ENCODE results near the gene KLK1.

Gene KLK1

DNA sequence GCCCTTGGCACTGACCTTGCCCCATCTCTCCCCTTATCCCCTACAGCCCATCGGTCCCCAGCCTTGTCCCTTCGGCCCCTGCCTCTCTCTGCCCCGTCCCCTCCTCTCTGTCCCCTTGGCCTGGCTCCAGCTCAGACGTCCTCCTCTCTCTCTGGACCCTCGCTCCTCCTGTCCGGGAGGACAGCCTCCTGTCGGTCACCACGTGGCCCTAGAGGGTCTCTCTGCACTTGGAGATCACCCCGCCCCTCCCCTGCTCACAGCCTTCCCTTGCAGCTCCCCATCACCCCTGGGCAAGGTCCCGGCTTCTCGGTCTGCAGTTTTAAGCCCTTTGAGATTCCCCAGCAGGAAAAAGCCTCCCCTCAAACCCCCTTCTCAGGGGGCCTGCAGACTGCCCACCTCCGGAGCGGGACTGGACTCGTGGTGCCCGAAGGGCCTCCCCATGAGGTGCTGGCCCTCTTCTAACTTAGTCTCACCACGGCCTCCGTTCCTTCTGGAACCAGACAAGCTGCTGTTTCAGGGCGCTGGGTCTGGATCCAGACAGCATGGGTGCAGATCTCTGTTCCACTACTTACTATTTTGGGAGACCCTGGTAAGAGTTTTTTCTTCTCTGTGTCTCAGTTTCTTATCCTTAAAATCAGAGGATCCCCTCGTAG lies 13.1 kb upstream of the KLK1 start:
- no peak for DNase-seq (ENCODE audit: low read depth in 1 of 2, low spot score in 1 of 2)

DNA sequence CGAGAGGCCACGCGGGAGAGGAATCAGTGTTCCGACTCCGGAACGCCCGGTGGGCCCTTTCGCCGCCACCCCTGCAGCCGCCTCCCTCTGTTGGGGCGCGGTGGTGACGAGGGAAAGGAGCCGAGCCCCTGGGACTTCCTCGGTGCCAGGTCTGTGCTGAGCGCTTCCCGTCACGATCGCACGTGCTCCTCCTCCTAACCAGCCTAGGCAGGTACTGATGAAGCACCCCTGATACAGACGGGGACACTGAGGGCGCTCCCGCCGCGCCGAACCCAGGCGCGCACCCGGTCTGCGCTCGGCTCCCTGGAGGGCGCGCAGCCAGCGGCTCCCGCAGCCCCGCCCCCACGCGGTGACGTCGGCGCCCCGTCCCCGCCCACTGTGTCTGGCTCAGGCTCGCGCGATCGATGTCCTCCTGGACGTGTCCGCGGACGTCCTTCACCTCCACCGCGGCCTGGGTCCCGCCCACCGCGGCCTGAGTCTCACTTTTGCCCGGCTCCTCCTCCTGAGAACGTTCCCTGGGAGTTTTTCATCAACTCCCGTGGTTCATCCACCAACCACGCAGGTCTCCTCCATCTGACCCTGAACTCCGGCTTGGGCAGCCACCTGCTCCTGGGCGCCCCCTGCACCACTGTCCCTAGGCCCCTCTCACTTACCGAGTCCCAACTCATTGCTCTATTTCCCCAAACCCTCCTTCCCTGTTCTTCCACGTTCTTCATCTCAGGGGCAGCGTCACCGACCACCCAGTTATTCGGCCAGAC lies 12.4 kb upstream of the KLK1 start:
- peak; percentile 23 to 70 for DNase-seq (ENCODE audit: low read depth in 1 of 2, low spot score in 1 of 2)

DNA sequence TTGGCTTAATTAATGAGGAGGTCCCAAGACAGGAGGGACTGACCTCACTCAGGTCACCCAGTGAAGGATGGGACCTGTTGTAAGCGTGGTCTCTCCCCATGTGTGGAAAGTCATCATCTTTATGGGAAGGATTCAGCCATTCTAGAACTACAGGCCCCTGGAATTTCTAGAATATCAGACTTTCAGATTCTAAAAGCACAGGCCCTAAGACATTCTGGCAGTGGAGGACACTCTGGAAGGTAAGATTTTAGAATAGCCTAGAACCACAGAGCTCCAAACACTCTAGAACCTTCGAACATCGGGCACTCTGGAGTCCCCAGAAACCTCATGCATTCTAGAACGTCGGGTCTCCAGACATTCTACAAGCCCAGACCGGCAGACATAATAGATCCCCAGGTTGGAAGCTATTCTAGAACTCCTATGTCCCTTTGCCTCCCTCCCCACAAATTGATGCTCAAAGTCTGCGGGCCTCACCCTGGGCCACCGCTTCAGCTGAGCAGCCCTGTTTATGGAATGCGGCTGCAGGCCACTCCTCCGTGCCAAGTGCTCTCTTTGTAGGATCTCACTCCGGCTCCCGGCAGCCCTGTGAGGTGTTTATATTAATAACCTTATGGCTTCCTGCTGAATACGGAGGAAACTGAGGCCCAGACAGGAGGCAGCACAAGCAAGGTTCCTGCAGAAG lies 11.7 kb upstream of the KLK1 start:
- DNase-seq (ENCODE audit: low read depth in 1 of 2, low spot score in 1 of 2) = no peak

DNA sequence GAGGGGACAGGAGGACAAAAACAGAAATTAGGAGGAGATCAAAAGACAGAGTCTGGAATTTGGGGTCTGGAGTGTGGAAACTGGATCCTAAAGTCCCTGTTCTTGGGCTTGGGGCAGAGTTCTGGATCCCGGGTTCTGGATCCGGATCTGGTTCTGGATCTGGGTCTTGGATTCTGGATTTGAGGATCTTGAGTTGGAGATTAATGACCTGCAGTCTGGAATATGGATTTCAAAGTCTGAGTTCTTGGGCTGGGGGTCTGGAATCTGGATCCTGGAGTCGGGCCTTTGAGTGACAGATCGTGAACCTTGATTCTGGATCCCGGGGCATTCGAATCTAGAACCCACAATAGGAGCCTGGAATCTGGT lies 10.2 kb upstream of the KLK1 start:
- no peak for DNase-seq (ENCODE audit: low read depth in 1 of 2, low spot score in 1 of 2)

DNA sequence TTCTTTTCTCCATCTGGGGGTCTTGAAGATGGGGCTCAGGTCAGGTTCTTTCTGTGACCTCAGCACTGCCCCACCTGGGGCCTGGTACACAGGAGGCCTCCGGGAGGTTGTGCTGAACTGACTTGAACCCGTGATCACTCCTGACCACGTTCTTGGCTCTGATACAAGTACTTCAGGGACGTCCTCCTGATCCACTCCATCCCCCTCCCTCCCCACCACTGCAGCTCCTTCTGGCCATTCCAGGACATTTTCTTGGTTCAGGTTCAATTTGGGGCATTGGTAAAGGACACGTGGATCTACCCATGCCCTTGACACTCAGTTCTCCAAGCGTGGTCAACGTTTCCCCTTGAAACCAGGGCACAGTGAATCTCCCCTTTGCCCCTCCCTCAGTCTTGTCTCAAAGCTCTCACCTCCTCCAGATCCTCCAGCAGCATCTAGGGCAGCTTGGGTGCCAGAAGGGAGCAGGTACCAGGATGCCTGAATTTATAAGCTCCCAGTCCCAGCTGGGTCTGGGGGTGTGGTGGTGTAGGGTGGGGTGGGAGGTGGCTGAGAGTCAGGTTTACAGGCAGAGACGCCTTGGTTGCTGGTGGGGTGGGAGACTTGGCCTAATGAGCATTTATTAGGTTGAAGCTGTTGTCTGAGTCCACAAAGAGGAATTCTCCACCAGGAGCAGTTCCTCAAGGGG lies 9.7 kb upstream of the KLK1 start, which contains the start of gene KLK15:
Gene KLK15 (minus strand): TSS at position 458 of the 685 bp plus-strand sequence. CDS start 2,082 bp downstream, outside the sequence.
- DNase-seq (ENCODE audit: low read depth in 1 of 2, low spot score in 1 of 2) = no peak

DNA sequence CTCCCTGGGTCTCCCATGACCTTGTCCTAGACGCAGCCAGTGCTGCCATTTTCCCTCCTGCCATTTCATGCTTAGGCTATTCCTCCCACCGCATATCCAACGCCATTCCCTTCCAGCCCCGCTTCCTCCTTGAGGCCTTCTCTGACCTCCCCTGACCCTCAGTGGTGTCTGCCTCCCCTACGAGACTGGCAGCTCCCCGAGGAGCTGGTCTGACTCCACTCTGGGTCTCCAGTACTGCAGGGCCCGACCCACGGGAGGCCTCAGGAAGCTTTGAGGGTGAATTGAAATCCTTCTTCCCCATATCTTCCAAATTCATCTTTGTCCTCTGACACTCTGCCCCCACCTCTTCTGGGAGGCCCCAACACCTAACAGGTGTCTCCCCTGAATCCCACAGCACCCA lies 9.1 kb upstream of the KLK1 start:
- DNase-seq (ENCODE audit: low read depth in 1 of 2, low spot score in 1 of 2) = no peak

DNA sequence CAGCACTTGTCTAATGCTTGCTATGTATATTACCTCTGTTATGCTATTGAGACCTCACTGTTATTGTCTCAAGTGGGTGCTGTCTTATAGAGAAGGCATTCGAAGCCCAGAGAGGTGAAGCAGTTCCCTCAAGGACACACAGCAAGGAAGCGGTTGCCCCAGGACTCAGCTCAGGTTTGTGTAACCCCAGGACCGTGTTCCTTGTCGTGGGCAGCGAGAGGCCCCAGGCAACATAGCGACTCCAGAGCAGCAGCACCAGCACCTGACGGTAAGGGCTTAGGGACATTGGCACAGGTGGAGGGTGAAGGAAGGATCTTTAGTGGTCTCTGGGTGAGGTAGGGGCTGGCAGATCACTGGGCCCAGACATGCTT lies 7.4 kb upstream of the KLK1 start:
- no peak for DNase-seq (ENCODE audit: low read depth in 1 of 2, low spot score in 1 of 2)

DNA sequence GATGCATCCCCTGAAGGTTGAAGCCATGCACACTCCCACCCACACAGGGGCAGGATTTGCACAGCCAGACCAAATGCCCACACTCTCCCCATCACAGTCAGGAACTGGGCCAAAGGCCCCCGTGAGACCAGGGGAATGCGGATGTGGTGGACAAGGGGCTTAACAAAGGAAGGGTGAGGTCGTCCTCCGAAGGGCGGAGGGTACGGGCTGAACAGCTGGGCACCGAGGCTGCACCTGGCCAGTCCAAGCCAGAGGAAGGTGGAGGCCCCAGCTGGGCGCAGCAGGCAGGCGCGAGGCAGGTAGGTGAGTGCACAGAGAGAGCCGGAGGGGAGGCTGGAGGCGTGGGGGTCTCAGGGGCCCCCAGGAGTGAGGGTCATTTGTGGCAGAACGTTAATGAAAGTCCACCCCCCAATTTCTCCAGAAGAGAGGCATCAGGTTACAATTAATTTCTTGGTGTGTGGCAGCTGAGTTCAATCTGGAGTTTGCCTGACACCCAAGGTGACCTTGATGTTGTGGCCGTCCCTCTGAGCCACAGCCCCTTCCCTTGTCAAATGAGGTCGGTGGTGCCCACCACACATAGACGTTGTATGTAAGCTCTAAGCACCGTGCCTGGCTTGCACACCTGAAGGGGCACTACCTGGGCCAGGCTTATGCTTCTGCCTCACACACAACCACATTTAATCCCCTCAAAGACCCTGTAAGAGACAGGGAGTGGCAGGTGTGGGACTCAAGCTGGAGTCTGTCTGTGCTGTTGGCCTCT lies 6.9 kb upstream of the KLK1 start:
- DNase-seq (ENCODE audit: low read depth in 1 of 2, low spot score in 1 of 2) = no peak

DNA sequence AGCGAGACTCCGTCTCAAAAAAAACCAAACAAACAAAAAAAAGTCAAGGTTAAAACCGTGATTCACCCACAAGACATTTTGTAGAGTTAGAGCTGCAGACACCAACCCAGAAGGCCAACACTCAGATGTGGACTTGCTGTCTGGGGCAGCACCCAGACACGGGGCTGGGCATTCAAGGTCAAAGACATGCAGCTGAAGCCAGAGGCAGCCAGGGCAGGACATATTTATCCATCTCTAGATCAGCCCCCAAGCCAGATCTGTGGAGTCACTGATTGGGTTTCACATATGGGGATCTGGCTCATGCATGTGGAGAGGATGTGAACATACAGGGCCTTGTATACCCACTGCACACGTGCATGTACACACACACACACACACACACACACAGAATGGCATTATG lies 6.2 kb upstream of the KLK1 start:
- DNase-seq (ENCODE audit: low read depth in 1 of 2, low spot score in 1 of 2) = no peak

DNA sequence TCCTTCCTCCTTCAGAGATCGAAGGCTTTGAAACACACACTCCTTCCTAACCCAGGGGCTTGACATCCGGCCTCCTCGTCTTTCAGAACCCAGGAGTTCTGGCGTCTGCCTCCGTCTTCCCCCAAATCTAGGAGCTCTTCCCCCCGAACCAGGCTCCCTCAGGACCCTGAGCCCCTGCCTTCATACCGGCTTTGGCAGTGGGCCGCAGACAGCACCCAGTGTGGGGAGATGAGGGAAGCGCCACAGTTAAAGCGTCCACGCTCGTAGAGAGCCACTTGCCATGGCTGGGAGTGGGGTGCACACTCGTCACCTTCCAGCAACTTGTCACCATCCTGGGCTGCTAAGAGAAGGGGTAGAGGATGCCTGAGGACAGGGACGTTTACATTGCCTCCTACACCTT lies 3.9 kb upstream of the KLK1 start:
- no peak for DNase-seq (ENCODE audit: low read depth in 1 of 2, low spot score in 1 of 2)

DNA sequence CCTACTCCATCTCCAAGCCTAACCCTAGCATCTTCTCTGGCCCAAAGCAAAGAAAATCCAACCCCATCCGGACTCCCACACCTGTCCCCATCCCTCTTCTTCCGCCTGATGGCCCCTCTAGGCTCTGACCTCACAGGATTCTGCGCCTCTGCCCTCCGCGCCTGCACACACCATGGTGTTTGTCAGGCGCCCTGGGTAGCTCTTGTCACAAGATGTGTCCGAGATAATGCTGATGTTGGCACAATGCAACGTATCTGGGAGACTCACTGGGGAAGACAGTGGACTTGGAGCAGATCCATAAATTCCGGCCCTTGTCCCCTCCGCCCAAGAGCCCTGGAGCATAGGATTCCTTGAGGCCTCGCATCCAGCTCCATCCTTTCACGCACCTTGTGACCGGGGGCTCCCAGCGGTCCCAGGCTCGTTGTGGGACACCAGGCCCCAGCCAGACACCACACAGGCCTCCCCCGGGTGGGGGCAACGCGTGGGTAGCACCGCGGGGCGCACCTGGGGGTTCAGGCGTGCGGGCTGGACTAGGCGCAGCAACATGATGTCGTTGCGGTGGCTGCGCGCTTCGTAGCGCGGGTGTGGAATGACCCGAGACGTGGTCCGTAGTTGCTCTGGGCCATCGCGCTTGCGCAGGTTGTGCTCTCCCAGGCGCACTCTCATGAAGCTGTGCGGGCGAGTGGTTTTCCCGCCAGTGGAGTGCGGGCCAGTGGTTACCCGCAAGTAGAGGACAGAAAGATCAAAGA lies 3.1 kb upstream of the KLK1 start:
- no peak for DNase-seq (ENCODE audit: low read depth in 1 of 2, low spot score in 1 of 2)

DNA sequence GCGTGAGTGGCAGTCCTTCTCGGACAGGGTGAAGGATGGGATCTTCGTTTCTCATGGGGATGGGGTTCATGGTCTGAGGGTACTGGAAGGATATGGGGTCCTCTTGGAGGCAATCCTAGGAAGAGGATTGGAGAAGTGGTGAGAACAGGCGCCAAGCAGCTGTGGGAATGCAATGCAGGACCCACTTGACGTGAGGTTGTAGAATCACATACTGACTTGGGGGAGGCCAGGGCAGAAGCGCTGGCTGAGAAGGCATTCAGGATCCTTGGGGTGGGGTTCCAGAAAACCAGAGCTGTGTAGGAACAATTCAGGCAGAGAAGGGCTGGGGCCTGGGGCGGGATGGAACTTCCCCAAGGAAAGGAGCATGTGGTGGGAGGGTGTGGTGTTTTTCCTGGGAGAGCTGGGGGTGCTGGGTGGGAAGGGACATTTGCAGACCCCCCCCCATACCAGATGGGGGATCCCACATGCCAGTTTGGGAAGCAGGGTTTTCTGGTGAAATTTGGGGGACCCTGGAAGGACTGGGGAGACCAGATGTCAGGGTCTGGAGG lies 852 bp downstream of the KLK1 start:
- DNase-seq (ENCODE audit: low read depth in 1 of 2, low spot score in 1 of 2) = no peak

DNA sequence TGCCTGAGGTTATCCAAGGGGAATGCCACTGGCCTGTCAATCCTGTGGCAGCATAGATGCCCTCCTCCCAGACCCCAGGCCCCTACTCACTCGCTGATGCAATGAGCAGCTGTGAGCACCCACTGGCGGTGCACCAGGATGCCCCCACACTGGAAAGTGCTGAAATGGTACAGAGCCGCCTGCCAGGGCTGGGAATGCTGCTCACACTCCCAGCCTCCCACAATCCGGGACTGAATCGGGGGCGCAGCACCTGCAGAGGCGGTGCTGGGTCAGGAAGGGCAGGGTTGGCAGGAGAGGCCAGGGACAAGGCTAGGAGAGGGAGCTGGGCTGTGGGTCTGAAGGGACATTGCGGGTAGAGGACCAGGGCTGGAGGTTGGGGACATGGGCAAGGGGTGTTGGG lies 2.0 kb downstream of the KLK1 start:
- no peak for DNase-seq (ENCODE audit: low read depth in 1 of 2, low spot score in 1 of 2)

DNA sequence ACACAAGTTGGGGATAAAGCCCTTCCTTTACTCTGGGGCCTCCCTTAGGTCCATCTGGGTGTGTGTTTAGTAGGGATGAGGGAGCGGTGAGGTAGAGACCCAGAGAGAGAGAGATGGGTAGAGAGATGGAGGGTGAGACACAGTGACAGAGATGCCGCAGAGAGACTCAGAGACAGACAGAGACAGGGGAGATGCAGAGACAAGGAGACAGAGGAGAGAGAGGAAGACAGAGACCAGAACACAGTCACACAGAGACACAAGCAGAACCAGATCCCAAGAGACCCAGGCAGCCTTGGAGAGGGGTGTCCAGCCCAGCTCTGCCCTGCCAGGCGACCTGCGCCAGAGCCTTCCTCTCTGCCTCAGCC lies 2.4 kb downstream of the KLK1 start:
- DNase-seq (ENCODE audit: low read depth in 1 of 2, low spot score in 1 of 2) = no peak

DNA sequence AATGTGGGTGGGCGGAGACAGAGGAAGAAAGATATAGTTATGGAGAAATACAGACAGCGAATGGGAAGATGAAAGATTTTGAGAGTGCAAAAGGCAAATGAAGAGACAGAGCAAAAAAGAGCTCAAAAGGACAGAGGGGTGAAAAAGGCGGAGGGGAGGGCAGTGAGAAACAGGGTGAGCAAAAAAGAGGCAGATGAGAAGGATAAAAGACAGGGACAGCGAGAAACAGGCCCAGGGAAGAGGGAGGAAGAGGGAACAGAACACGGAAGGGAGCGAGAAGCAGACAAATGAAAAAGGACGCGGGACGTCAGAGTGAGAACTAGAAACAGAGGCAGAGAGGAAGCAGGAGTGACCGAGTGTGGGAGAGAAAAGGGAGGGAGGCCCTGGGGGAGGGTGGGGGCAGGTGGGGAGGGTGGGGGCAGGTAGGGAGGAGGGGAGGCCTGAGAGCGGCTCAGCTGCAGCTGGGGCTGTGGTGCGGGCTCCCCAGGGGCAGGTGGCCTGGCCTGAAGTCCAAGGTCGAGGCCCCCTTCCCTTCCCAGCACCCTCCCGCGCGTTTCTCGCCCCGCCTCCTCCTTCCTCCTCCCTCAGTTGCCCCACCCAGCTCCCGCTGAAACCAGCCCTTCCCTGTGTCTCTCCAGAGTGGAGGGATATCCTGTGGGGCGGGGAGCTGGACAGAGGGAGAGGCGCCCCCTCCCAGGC lies 2.9 kb downstream of the KLK1 start:
- DNase-seq (ENCODE audit: low read depth in 1 of 2, low spot score in 1 of 2) = no peak

DNA sequence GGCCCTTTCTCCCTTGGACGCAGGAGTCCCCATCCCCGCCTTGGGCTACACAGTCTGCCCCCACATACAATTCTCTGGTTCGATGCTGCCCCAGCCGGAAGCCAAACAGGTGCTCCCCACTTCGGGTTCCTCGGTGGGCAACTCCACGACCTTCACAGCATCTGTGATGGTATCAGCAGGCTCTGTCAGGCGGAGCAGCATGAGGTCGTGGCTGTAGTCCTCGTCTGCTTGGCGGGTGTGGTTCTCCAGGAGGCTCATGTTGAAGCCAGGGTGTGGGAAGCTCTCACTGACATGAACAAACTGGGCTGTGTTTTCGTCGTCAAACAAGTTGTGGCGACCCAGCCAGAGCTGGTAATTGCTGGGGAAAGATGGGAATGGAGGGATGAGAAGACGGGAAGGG lies 3.5 kb downstream of the KLK1 start:
- no peak for DNase-seq (ENCODE audit: low read depth in 1 of 2, low spot score in 1 of 2)

DNA sequence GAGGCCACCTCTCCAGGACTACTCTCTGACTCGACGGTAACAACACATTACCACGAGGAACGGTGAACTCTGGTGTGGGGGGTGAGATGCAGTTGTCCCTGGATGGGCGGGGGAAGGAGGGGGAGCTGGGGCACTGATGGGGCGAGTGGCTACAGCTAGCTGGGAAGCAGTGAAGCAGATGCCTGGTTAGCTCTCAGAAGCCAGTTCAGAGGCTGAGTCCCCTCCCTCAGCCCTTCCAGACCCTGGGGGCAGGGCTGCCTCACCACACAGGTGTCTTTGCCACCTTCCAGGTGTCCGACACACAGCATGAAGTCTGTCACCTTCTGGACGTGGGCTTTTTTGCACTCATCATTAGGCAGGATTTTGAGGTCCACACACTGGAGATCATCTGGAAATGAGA lies 4.0 kb downstream of the KLK1 start:
- no peak for DNase-seq (ENCODE audit: low read depth in 1 of 2, low spot score in 1 of 2)

DNA sequence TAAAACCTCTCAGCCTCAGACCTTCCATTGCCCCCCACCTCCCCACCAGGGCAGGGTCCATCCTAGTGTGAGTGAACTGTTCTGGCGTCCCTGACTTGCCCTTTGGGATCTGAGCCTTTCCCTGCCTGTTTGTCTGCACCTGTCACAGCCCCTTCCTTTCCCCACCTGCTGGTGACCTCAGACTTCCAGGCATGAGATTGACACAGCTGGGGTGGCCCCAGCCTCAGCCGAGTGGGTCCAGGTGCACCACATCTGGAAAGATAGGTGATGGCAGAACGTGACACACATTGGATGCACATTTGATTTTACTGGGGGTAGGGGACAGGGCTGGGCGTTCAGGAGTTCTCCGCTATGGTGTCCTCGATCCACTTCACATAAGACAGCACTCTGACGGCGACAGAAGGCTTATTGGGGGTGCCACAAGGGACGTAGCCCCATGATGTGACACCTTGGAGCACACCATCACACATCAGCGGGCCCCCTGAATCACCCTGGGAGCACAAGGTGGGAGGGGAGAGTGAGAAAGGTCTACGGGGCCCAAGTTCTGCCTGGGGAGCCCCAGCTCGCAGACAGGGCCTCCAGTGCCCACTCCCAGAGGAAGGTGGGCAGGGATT lies 4.6 kb downstream of the KLK1 start:
- DNase-seq (ENCODE audit: low read depth in 1 of 2, low spot score in 1 of 2) = no peak
